Measurements from ENCODE around the gene DHRS13.

DNA sequence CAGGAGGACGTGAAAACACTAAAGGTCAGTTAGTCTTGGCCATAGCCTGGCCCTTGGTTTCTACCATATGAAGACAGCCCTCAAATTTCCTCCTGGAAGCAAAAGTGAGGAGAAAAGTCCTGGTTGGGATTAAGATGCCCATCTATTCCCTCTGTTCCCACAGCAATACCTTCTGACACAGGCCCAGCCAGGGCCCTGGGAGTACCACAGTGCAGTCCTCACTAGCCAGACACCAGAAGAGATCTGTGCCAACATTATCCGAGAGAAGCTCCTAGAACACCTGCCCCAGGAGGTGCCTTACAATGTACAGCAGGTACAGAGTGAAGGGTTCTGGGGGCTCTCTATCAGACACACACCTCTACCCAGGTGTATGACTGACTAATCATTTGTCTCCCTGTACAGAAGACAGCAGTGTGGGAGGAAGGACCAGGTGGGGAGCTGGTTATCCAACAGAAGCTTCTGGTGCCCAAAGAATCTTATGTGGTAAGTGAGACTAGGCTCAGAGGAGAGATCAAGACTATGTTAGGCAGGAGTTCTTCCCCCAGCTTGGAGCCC lies 44.0 kb downstream of the DHRS13 start:
- TF ChIP-seq, protein P1, sequence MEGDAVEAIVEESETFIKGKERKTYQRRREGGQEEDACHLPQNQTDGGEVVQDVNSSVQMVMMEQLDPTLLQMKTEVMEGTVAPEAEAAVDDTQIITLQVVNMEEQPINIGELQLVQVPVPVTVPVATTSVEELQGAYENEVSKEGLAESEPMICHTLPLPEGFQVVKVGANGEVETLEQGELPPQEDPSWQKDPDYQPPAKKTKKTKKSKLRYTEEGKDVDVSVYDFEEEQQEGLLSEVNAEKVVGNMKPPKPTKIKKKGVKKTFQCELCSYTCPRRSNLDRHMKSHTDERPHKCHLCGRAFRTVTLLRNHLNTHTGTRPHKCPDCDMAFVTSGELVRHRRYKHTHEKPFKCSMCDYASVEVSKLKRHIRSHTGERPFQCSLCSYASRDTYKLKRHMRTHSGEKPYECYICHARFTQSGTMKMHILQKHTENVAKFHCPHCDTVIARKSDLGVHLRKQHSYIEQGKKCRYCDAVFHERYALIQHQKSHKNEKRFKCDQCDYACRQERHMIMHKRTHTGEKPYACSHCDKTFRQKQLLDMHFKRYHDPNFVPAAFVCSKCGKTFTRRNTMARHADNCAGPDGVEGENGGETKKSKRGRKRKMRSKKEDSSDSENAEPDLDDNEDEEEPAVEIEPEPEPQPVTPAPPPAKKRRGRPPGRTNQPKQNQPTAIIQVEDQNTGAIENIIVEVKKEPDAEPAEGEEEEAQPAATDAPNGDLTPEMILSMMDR (IDR thresholded peaks at IDR 0.05) = no peak
- no peak for TF ChIP-seq POLR2A (IDR thresholded peaks at IDR 0.05)
